PC-3 (cell line): ENCODE measurements around the gene PRR30. TPM values are rescaled to one million over a fixed set of nuclear protein-coding genes. Genes with fewer than 3 reads are reported as not detected.

Experiments used
- ATAC-seq: fragments of 200-7000 bp; cut with Tn5 transposase; 2 replicates; pipeline ENCODE4 v1.9.1; 2020; ENCODE audit warnings: mild to moderate bottlenecking, moderate library complexity
- BruUV-seq: library from RNA; stranded (reverse); fragments of 400-500 nt; replicated peaks from 2 replicates; lab custom pipeline; 2021; lab: Mats Ljungman, UMichigan
- CTCF ChIA-PET: fragments of 300-600 bp; sonication (Branson Sonifier 250); formaldehyde crosslinking; loops from one replicate; lab custom pipeline; 2022; ENCODE audit warnings: antibody characterized with exemption; lab: Charles Lee
- POLR2A ChIA-PET: fragments of 300-600 bp; sonication (Branson Sonifier 250); formaldehyde crosslinking; loops from one replicate; lab custom pipeline; 2022; ENCODE audit warnings: antibody characterized with exemption; ENCODE audit not compliant: unreplicated experiment; lab: Charles Lee
- DNase-seq: peaks from one replicate; pipeline ENCODE4 v3.0.0-alpha.2; 2015
- H2AFZ ChIP-seq: fragments of 300-600 bp; sonication (generic); 2 replicates; pipeline ENCODE4 v1.6.0; 2016; ENCODE audit warnings: antibody characterized with exemption, low read length
- H3F3A ChIP-seq: fragments of 300-600 bp; sonication (generic); one replicate; pipeline ENCODE4 v1.6.0; 2017; ENCODE audit warnings: antibody characterized with exemption, low read length, control low read depth, mild to moderate bottlenecking; ENCODE audit not compliant: unreplicated experiment
- H3K27ac ChIP-seq: fragments of 300-600 bp; sonication (generic); 2 replicates; pipeline ENCODE4 v1.5.1; 2016; ENCODE audit warnings: mild to moderate bottlenecking, low read length
- H3K27me3 ChIP-seq: fragments of 300-600 bp; sonication (generic); 2 replicates; pipeline ENCODE4 v1.6.1; 2016; ENCODE audit warnings: low read length, mixed read lengths
- H3K36me3 ChIP-seq: fragments of 300-600 bp; sonication (generic); 2 replicates; pipeline ENCODE4 v1.6.1; 2016; ENCODE audit warnings: low read depth, mixed run types, low read length, mixed read lengths
- H3K4me1 ChIP-seq: fragments of 300-600 bp; sonication (generic); 2 replicates; pipeline ENCODE4 v1.5.1; 2016; ENCODE audit warnings: low read length; ENCODE audit not compliant: insufficient read depth
- H3K4me2 ChIP-seq: fragments of 300-600 bp; sonication (generic); 2 replicates; pipeline ENCODE4 v1.6.0; 2016; ENCODE audit warnings: low read length
- H3K4me3 ChIP-seq: fragments of 300-600 bp; sonication (generic); 2 replicates; pipeline ENCODE4 v1.5.1; 2016; ENCODE audit warnings: mild to moderate bottlenecking, low read length, mixed read lengths
- H3K79me2 ChIP-seq: fragments of 300-600 bp; sonication (generic); 2 replicates; pipeline ENCODE4 v1.6.1; 2017; ENCODE audit warnings: low read length, mixed read lengths
- H3K9ac ChIP-seq: fragments of 300-600 bp; sonication (generic); 2 replicates; pipeline ENCODE4 v1.6.0; 2016; ENCODE audit warnings: mild to moderate bottlenecking, low read length
- H3K9me2 ChIP-seq: fragments of 300-600 bp; sonication (generic); replicated peaks from 2 replicates; pipeline ENCODE4 v1.6.1; 2016; ENCODE audit warnings: mixed run types, low read length, mixed read lengths
- H3K9me3 ChIP-seq: fragments of 300-600 bp; sonication (generic); 2 replicates; pipeline ENCODE4 v1.6.1; 2016; ENCODE audit warnings: low read length, mixed read lengths
- H4K20me1 ChIP-seq: fragments of 300-600 bp; sonication (generic); 2 replicates; pipeline ENCODE4 v1.6.1; 2016; ENCODE audit warnings: low read length, mixed read lengths
- CTCF ChIP-seq: fragments of 300-600 bp; sonication (generic); conservative IDR thresholded peaks from 2 replicates; pipeline ENCODE4 v1.5.1; 2017; ENCODE audit warnings: antibody characterized with exemption, low read depth, mild to moderate bottlenecking, low read length
- EZH2 ChIP-seq: fragments of 300-600 bp; sonication (generic); IDR thresholded peaks from one replicate; pipeline ENCODE4 v1.6.1; 2017; ENCODE audit warnings: antibody characterized with exemption, mild to moderate bottlenecking, low read length; ENCODE audit not compliant: unreplicated experiment
- EZH2phosphoT487 ChIP-seq: fragments of 300-600 bp; sonication (generic); IDR thresholded peaks from 2 replicates; pipeline ENCODE4 v1.6.1; 2018; ENCODE audit warnings: mild to moderate bottlenecking, antibody characterized with exemption, low read length, borderline replicate concordance
- intact Hi-C: fragments of 100-400 bp; cut with micrococcal nuclease; formaldehyde crosslinking; loops from 2 replicates; pipeline ENCODE4 v1.9.0; 2023
- total RNA-seq: library from RNA; depleted of rRNA; stranded (reverse); fragments of >200 nt; gene quantifications from 2 replicates; pipeline ENCODE4 v1.2.3, GENCODE V29; 2014

Gene PRR30
- total RNA-seq, 1 experiment from 2014 or later: not detected

DNA sequence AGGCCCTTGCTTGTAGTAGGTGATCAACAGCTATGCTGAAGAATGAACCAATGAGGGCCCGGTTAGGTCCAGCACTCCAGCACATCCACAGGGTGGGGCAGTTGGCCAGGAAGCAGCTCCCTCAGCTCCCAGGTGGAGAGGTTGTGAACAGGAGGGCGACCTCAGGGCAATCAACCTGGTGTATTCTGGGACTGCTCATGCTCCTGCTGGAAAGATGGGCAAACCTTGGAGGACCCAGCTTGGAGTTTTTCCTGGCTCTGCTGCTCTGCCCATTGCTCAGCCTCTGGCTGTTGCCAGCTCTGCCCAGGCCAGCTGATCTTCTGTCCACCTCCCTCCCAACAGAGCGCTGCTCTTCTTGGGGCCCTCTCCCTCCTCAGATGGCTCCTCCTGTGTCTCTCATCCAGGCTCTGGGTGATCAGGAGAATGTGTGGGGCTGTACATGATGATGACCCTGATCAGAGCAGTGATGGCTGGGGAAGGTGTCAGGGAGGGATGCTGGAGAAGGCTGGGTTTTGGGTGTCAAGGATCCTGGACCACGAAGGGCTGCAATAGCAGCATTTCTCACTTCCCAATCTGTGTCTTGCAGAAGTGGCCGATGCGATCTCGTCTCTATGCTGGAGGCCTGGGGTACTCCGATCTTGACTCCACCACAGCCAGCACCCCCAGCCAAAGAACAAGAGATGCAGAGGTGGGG, 13.0 kb upstream of the PRR30 start:
- TF ChIP-seq EZH2 (no peak), CTCF (0 out of 2 replicates have a peak, but pooled peaks have one; percentile 18), EZH2phosphoT487 (no peak)
- H3K4me1 ChIP-seq: no peaks in the 10 kb centered on the region
- no TSS peak for BruUV-seq
- no peaks in the 10 kb centered on the region for H3K27me3 ChIP-seq
- H4K20me1 ChIP-seq: no peaks in the 10 kb centered on the region
- no peaks in the 10 kb centered on the region for H3K9me3 ChIP-seq
- H2AFZ ChIP-seq: no peak overlapping the region
- H3K36me3 ChIP-seq: no peaks in the 10 kb centered on the region
- no peak overlapping the region for H3K4me3 ChIP-seq
- DNase-seq (peak; percentile 18), ATAC-seq (no peak)
- no peak overlapping the region for H3K4me2 ChIP-seq
- ChIA-PET CTCF (no interaction called here), POLR2A (interaction anchor here (0.6 kb wide), 1 partner anchor 12 kb away, joined by 4 read pairs; no protein-coding TSS in a partner anchor)
- H3F3A ChIP-seq: no peaks in the 10 kb centered on the region
- H3K9ac ChIP-seq: no peak overlapping the region
- no peaks in the 10 kb centered on the region for H3K79me2 ChIP-seq
- H3K9me2 ChIP-seq: no peaks in the 10 kb centered on the region
- intact Hi-C loops: no loop called here
- no peak overlapping the region for H3K27ac ChIP-seq

DNA sequence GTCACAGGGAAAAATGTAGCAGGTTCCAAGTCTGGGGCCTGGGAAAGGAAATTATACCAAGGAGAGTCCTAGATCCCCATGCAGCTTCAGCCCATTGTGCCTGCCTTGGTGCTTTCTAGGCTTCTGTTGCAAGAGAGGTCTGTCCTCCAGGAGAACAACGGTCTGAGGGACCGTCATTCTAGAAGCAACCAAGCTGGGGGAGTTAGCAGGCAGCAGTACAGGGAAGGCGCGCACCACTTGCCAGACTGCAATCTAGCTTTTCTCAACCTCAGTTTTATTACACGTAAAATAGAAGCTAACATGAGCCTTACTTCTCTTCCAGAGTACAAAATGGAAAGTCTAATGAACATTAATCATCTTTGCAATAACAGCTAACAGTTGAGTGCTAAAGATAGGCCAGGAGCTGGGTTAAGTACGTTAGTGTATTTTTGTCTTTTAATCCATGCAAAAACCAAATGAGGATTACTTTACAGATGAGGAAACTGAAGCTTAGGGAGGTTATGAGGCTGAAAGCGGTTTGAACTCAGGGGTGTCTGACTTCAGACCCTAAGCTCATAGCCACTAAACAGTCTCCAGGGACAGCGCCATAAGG, 11.5 kb upstream of the PRR30 start:
- Histone ChIP-seq H3K4me3 (no peak overlapping the region), H3K9ac (no peak overlapping the region), H3K36me3 (no peaks in the 10 kb centered on the region), H3K4me2 (no peak overlapping the region), H3K27ac (no peak overlapping the region), H4K20me1 (no peaks in the 10 kb centered on the region), H3K79me2 (no peaks in the 10 kb centered on the region), H3K9me2 (no peaks in the 10 kb centered on the region), H2AFZ (no peak overlapping the region), H3F3A (no peaks in the 10 kb centered on the region), H3K27me3 (no peaks in the 10 kb centered on the region), H3K9me3 (no peaks in the 10 kb centered on the region), H3K4me1 (no peaks in the 10 kb centered on the region)
- intact Hi-C loops: no loop called here
- POLR2A ChIA-PET: no interaction called here
- TF ChIP-seq EZH2phosphoT487 (no peak), CTCF (no peak), EZH2 (no peak)
- DNase-seq: no peak
- CTCF ChIA-PET: no interaction called here
- no TSS peak for BruUV-seq
- ATAC-seq: no peak
